ENCODE results near the gene PRKAR1B.

GRCh38 chr7:609365-609764 is 117.7 kb downstream of the PRKAR1B start:
- no peak for TF ChIP-seq CTCF (conservative IDR thresholded peaks at IDR 0.05)
- TF ChIP-seq ZFX (IDR thresholded peaks at IDR 0.05) = no peak

Data from C4-2B (cell line).